Measurements from ENCODE around the gene CD81.

CD81 gene

DNA sequence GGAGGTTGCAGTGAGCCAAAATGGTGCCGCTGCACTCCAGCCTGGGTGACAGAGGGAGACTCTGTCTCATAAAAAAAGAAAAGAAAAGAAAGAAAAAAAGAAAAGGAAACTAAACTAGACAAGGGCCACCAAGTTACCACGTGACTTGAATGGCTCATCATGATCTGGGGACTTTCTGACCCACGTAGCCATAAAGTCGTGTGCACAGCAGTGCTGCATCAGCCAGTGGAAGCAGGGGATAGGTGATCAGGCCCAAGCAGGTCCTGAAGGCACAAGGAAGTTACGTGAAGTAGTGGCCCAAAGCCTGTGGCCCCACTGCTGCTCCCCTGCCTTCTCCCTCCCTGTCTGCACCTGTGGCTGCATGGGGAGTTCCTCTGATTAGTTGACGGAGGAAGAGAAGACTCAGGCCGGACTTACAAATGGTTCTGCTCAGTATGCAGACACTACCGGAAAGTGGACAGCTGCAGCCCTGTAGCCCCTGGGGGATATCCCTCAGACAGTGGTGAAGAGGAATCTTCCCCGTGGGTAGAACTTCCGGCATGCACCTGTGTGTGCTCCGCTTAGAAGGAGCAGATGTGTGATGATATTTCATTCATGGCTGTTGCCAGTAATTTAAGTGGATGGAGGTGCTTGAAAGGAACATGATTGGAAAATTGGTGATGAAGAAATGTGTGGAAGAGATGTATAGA, 18.2 kb upstream of the CD81 start:
- H3K79me2 ChIP-seq (ENCODE audit: control insufficient read depth, low read length) = no peaks in the 10 kb centered on the region
- H3K27ac ChIP-seq (ENCODE audit: low read depth, low read length) = no peak overlapping the region
- no peaks in the 10 kb centered on the region for H3K36me3 ChIP-seq (ENCODE audit: control insufficient read depth, low read length)
- H3F3A ChIP-seq (ENCODE audit: control insufficient read depth, insufficient read depth) = no peaks in the 10 kb centered on the region
- no peaks in the 10 kb centered on the region for H4K20me1 ChIP-seq (ENCODE audit: control insufficient read depth, insufficient read depth, low read depth, low read length)
- H3K4me2 ChIP-seq (ENCODE audit: low read length) = no peak overlapping the region
- H3K4me1 ChIP-seq (ENCODE audit: control insufficient read depth, low read length) = peaks cover 7% of the 10 kb centered on the region
- H3K9me2 ChIP-seq (replicated peaks; ENCODE audit: control insufficient read depth, low read length) = no peaks in the 10 kb centered on the region
- H3K9me3 ChIP-seq (ENCODE audit: control insufficient read depth, insufficient read depth, low read length) = no peaks in the 10 kb centered on the region
- peaks cover 7% of the 10 kb centered on the region; the same call in 1 of the 2 replicates for H3K27me3 ChIP-seq (ENCODE audit: control insufficient read depth, low read length)
- TF ChIP-seq, protein P1, sequence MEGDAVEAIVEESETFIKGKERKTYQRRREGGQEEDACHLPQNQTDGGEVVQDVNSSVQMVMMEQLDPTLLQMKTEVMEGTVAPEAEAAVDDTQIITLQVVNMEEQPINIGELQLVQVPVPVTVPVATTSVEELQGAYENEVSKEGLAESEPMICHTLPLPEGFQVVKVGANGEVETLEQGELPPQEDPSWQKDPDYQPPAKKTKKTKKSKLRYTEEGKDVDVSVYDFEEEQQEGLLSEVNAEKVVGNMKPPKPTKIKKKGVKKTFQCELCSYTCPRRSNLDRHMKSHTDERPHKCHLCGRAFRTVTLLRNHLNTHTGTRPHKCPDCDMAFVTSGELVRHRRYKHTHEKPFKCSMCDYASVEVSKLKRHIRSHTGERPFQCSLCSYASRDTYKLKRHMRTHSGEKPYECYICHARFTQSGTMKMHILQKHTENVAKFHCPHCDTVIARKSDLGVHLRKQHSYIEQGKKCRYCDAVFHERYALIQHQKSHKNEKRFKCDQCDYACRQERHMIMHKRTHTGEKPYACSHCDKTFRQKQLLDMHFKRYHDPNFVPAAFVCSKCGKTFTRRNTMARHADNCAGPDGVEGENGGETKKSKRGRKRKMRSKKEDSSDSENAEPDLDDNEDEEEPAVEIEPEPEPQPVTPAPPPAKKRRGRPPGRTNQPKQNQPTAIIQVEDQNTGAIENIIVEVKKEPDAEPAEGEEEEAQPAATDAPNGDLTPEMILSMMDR (IDR thresholded peaks at IDR 0.05; ENCODE audit: low read depth, low read length, poor library complexity, severe bottlenecking) = no peak
- TF ChIP-seq EZH2phosphoT487 (IDR thresholded peaks at IDR 0.05; ENCODE audit: borderline replicate concordance, low read length) = no peak
- no peak overlapping the region for H3K4me3 ChIP-seq (ENCODE audit: low read length)

DNA sequence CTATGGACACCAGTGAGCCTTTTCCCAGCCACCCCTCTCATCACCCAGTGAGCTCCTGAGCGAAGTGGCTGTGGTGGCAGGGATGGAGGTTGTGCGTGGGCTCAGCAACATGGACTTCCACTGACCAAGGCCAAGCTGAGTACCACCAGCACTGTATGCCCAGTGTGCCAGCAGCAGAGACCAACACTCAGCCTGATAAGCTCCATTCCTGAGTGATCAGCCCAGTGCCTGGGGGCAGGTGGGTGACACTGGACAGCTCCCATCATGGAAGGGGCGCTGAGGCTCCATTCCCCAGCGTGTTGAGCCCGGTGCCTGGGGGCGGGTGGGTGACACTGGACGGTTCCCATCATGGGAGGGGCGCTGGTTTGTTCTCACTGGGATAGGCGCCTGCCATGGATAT, 17.6 kb upstream of the CD81 start:
- TF ChIP-seq EZH2phosphoT487 (IDR thresholded peaks at IDR 0.05; ENCODE audit: borderline replicate concordance, low read length) = no peak
- TF ChIP-seq, protein P1 (IDR thresholded peaks at IDR 0.05; ENCODE audit: low read depth, low read length, poor library complexity, severe bottlenecking) = no peak
- H3K36me3 ChIP-seq (ENCODE audit: control insufficient read depth, low read length) = no peaks in the 10 kb centered on the region

DNA sequence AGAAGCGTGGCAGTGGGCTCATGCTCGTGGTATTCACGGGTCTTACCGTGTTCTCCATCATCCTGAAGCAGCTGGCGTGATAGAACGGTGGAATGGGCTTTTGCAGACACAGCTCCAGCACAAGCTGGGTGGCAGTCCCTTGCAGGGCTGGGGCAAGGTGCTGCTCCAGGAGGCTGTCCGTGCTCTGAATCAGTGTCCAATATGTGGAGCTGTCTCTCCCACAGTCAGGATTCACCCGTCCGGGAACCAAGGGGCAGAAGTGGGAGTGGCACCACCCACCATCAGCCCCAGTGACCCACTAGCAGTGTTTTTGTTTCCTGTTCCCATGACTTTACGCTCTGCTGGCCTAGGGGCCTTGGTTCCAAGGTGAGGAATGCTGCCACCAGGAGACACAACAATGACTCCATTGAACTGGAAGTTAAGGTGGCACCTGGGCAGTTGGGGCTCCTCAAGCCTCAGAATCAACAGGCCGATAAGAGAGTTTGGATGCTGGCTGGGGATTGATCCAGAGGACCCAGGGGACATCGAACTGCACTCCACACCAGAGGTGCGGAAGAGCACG, 16.9 kb upstream of the CD81 start:
- no peaks in the 10 kb centered on the region for H3K79me2 ChIP-seq (ENCODE audit: control insufficient read depth, low read length)
- TF ChIP-seq EZH2phosphoT487 (IDR thresholded peaks at IDR 0.05; ENCODE audit: borderline replicate concordance, low read length) = no peak
- TF ChIP-seq, protein P1 (IDR thresholded peaks at IDR 0.05; ENCODE audit: low read depth, low read length, poor library complexity, severe bottlenecking) = no peak

More for the DNA sequence above, 17.6 kb upstream of the CD81 start:
- Histone ChIP-seq H3K9me2 (replicated peaks; ENCODE audit: control insufficient read depth, low read length) (no peaks in the 10 kb centered on the region), H3K27me3 (ENCODE audit: control insufficient read depth, low read length) (peaks cover 7% of the 10 kb centered on the region; the same call in 1 of the 2 replicates), H3K79me2 (ENCODE audit: control insufficient read depth, low read length) (no peaks in the 10 kb centered on the region), H3K4me1 (ENCODE audit: control insufficient read depth, low read length) (peaks cover 7% of the 10 kb centered on the region), H3F3A (ENCODE audit: control insufficient read depth, insufficient read depth) (no peaks in the 10 kb centered on the region), H3K4me3 (ENCODE audit: low read length) (no peak overlapping the region), H3K27ac (ENCODE audit: low read depth, low read length) (no peak overlapping the region), H3K9me3 (ENCODE audit: control insufficient read depth, insufficient read depth, low read length) (no peaks in the 10 kb centered on the region), H3K4me2 (ENCODE audit: low read length) (no peak overlapping the region), H4K20me1 (ENCODE audit: control insufficient read depth, insufficient read depth, low read depth, low read length) (no peaks in the 10 kb centered on the region)

More for the DNA sequence above, 16.9 kb upstream of the CD81 start:
- H3K9me2 ChIP-seq (replicated peaks; ENCODE audit: control insufficient read depth, low read length) = no peaks in the 10 kb centered on the region
- no peaks in the 10 kb centered on the region for H4K20me1 ChIP-seq (ENCODE audit: control insufficient read depth, insufficient read depth, low read depth, low read length)
- no peaks in the 10 kb centered on the region for H3F3A ChIP-seq (ENCODE audit: control insufficient read depth, insufficient read depth)
- H3K9me3 ChIP-seq (ENCODE audit: control insufficient read depth, insufficient read depth, low read length) = no peaks in the 10 kb centered on the region
- no peak overlapping the region for H3K4me2 ChIP-seq (ENCODE audit: low read length)
- peaks cover 7% of the 10 kb centered on the region for H3K4me1 ChIP-seq (ENCODE audit: control insufficient read depth, low read length)
- no peaks in the 10 kb centered on the region for H3K36me3 ChIP-seq (ENCODE audit: control insufficient read depth, low read length)
- H3K27me3 ChIP-seq (ENCODE audit: control insufficient read depth, low read length) = peaks cover 7% of the 10 kb centered on the region; the same call in 1 of the 2 replicates
- no peak overlapping the region for H3K4me3 ChIP-seq (ENCODE audit: low read length)
- H3K27ac ChIP-seq (ENCODE audit: low read depth, low read length) = no peak overlapping the region
